Liver (tissue), 9 donors: ENCODE results near the gene TET2. TPM values are rescaled to one million over a fixed set of nuclear protein-coding genes. Genes with fewer than 3 reads are reported as not detected.

Source experiments
- DNase-seq: peaks from one replicate; pipeline ENCODE4 v3.0.0-alpha.2; 2017; ENCODE audit warnings: low spot score
- H3K27ac ChIP-seq, 2 donors: one replicate each; pipeline ENCODE4 v1.7.0; 2013; ENCODE audit warnings: inconsistent platforms in 2 of 2, low read length in 2 of 2, control low read depth in 1 of 2, low read depth in 1 of 2, mild to moderate bottlenecking in 1 of 2
- H3K27me3 ChIP-seq, 4 donors: one replicate each; pipeline versions ENCODE4 v1.6.1 to v1.7.0; 2013; ENCODE audit warnings: low read length in 3 of 4, inconsistent platforms in 1 of 4, mild to moderate bottlenecking in 1 of 4, moderate library complexity in 1 of 4; ENCODE audit not compliant: control insufficient read depth in 4 of 4, insufficient read depth in 4 of 4
- H3K36me3 ChIP-seq, 4 donors: one replicate each; pipeline versions ENCODE4 v1.6.1 to v1.7.0; 2013; ENCODE audit warnings: low read length in 3 of 4, mild to moderate bottlenecking in 3 of 4, low read depth in 1 of 4, moderate library complexity in 1 of 4; ENCODE audit not compliant: control insufficient read depth in 4 of 4, insufficient read depth in 3 of 4
- H3K4me1 ChIP-seq, 4 donors: one replicate each; pipeline versions ENCODE4 v1.6.1 to v1.7.0; 2013; ENCODE audit warnings: low read length in 3 of 4, mild to moderate bottlenecking in 3 of 4, moderate library complexity in 1 of 4; ENCODE audit not compliant: control insufficient read depth in 4 of 4, insufficient read depth in 4 of 4
- H3K4me3 ChIP-seq, 3 donors: one replicate each; pipeline versions ENCODE4 v1.6.1 to v1.7.0; 2013; ENCODE audit warnings: low read length in 3 of 3, control low read depth in 1 of 3, low read depth in 1 of 3, mild to moderate bottlenecking in 1 of 3
- H3K9ac ChIP-seq, 2 donors: one replicate each; pipeline ENCODE4 v1.7.0; 2013; ENCODE audit warnings: low read length in 2 of 2, mild to moderate bottlenecking in 2 of 2, moderate library complexity in 2 of 2, control low read depth in 1 of 2, low read depth in 1 of 2
- H3K9me3 ChIP-seq, 4 donors: one replicate each; pipeline versions ENCODE4 v1.6.1 to v1.7.0; 2013; ENCODE audit warnings: low read length in 3 of 4; ENCODE audit not compliant: control insufficient read depth in 4 of 4
- CTCF ChIP-seq: fragments of 150-350 bp; IDR thresholded peaks from 2 replicates; pipeline ENCODE4 v1.5.1; 2017; ENCODE audit warnings: improper control_type of control experiment, low read depth, low read length; ENCODE audit not compliant: missing input control
- EGR1 ChIP-seq, 2 donors: IDR thresholded peaks; 2 replicates each; pipeline ENCODE4 v1.6.1; 2016 to 2018; ENCODE audit warnings: antibody characterized with exemption in 2 of 2, low read depth in 2 of 2
- FOXA1 ChIP-seq: IDR thresholded peaks from 2 replicates; pipeline ENCODE4 v1.6.1; 2016; ENCODE audit warnings: antibody characterized with exemption
- FOXA2 ChIP-seq: IDR thresholded peaks from 2 replicates; pipeline ENCODE4 v1.6.1; 2016; ENCODE audit warnings: antibody characterized with exemption
- GABPA ChIP-seq, 2 donors: IDR thresholded peaks in 1 of 2; conservative IDR thresholded peaks in 1 of 2; 2 replicates each; pipeline ENCODE4 v1.6.1; 2016; ENCODE audit warnings: antibody characterized with exemption in 2 of 2, mild to moderate bottlenecking in 1 of 2, moderate library complexity in 1 of 2
- HNF4G ChIP-seq: IDR thresholded peaks from 2 replicates; pipeline ENCODE4 v1.6.1; 2016; ENCODE audit warnings: antibody characterized with exemption
- JUND ChIP-seq, 2 donors: IDR thresholded peaks; 2 replicates each; pipeline ENCODE4 v1.6.1; 2016; ENCODE audit warnings: antibody characterized with exemption in 2 of 2
- NR2F2 ChIP-seq: IDR thresholded peaks from 2 replicates; pipeline ENCODE4 v1.6.1; 2016; ENCODE audit warnings: antibody characterized with exemption
- RAD21 ChIP-seq, 2 donors: IDR thresholded peaks; 2 replicates each; pipeline ENCODE4 v1.6.1; 2016; ENCODE audit warnings: antibody characterized with exemption in 2 of 2, mild to moderate bottlenecking in 2 of 2
- REST ChIP-seq: IDR thresholded peaks from 2 replicates; pipeline ENCODE4 v1.6.1; 2016; ENCODE audit warnings: antibody characterized with exemption, mild to moderate bottlenecking
- RXRA ChIP-seq, 2 donors: IDR thresholded peaks; 2 replicates each; pipeline ENCODE4 v1.6.1; 2017 to 2018; ENCODE audit warnings: antibody characterized with exemption in 2 of 2, mild to moderate bottlenecking in 1 of 2
- SP1 ChIP-seq: IDR thresholded peaks from 2 replicates; pipeline ENCODE4 v1.6.1; 2018; ENCODE audit warnings: antibody characterized with exemption, mild to moderate bottlenecking
- YY1 ChIP-seq: IDR thresholded peaks from 2 replicates; pipeline ENCODE4 v1.6.1; 2016; ENCODE audit warnings: antibody characterized with exemption, mild to moderate bottlenecking
- WGBS: extraction: QIAGEN DNeasy Blood & Tissue Kit; methylation state at CpG from one replicate; pipeline ENCODE4 v1.1.7; 2013; 5-methylcytosine and 5-hydroxymethylcytosine counted together
- polyA plus RNA-seq, 2 donors: library from polyadenylated mRNA; stranded (reverse) in 1 of 2; unstranded in 1 of 2; fragments of 200-250 nt in 1 of 2; fragments of >200 nt in 1 of 2; fragmentation: Nextera tagmentation in 1 of 2; extraction: Ambion mirVana in 1 of 2; gene quantifications; one replicate each; pipeline versions ENCODE4 v1.2.1 to v1.2.3, GENCODE V29; 2013 to 2015
- total RNA-seq, 2 donors: library from RNA; depleted of rRNA; stranded (reverse); fragments of >200 nt; gene quantifications; one replicate each; pipeline ENCODE4 v1.2.3, GENCODE V29; 2014
- TF ChIP-seq, protein P1 (sequence below): IDR thresholded peaks from 2 replicates; pipeline ENCODE4 v1.6.1; 2016; ENCODE audit warnings: antibody characterized with exemption
- donor health status: healthy.
- donor health status: healthy.
- donor health status: healthy.
- donor health status: healthy.
- donor health status: healthy.

The TET2 gene
- total and polyA plus RNA-seq, 4 donors, result 0.88 to 8.4 (median 5.5) TPM

DNA sequence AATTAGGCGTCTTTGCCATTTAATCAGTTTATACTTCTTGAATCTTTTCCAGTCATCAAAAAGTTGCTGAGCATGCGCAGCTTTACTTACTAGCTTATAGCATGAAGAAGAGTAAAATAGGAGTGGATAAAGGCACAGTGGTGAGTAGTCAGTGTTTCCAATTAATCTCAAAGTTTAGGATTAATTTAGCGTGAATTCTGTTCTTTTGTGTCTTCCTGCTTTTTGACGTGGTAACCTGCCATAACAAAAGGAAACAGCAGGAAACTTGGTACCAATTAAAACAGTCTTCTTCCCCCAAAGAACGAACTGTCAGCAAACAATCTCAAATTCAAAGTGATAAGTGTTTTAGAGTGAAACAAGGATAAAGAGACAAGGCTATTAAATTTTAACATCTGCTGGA is 61.9 kb downstream of the TET2 start:
- no peak for TF ChIP-seq CTCF
- TF ChIP-seq GABPA (IDR thresholded peaks at IDR 0.05 in 1 of 2, conservative IDR thresholded peaks at IDR 0.05 in 1 of 2), result no peak
- no peak for TF ChIP-seq FOXA1
- no peak for TF ChIP-seq REST
- TF ChIP-seq RAD21 (IDR thresholded peaks at IDR 0.05), result no peak
- TF ChIP-seq FOXA2, result no peak
- no peak for TF ChIP-seq NR2F2
- no peak overlapping the region for H3K9ac ChIP-seq
- WGBS, result 84% methylated on average over 5 of the region's 5 CpGs
- no peaks in the 10 kb centered on the region for H3K9me3 ChIP-seq
- no peaks in the 10 kb centered on the region for H3K27me3 ChIP-seq
- H3K4me1 ChIP-seq, result no peaks in the 10 kb centered on the region
- H3K4me3 ChIP-seq, result no peak overlapping the region
- H3K27ac ChIP-seq, result no peak overlapping the region
- DNase-seq, result no peak
- H3K36me3 ChIP-seq, result no peaks in the 10 kb centered on the region

GRCh38 chr4:105210916-105211315 is 64.2 kb downstream of the TET2 start:
- no peaks in the 10 kb centered on the region for H3K27me3 ChIP-seq
- no peak for DNase-seq
- H3K9me3 ChIP-seq, result no peaks in the 10 kb centered on the region
- H3K9ac ChIP-seq, result no peak overlapping the region
- H3K27ac ChIP-seq, result no peak overlapping the region
- H3K36me3 ChIP-seq, result no peaks in the 10 kb centered on the region
- H3K4me1 ChIP-seq, result no peaks in the 10 kb centered on the region
- WGBS, result 92% methylated on average over 1 of the region's 1 CpG
- no peak overlapping the region for H3K4me3 ChIP-seq
- TF ChIP-seq JUND (IDR thresholded peaks at IDR 0.05) (no peak), GABPA (IDR thresholded peaks at IDR 0.05 in 1 of 2, conservative IDR thresholded peaks at IDR 0.05 in 1 of 2) (no peak)

- 73% methylated on average over 4 of the region's 4 CpGs for WGBS
- Histone ChIP-seq H3K27me3 (no peaks in the 10 kb centered on the region), H3K9ac (no peak overlapping the region), H3K4me3 (no peak overlapping the region), H3K9me3 (no peaks in the 10 kb centered on the region), H3K4me1 (peaks cover 0 to 2% (median 0%) of the 10 kb centered on the region in 4 donors), H3K36me3 (no peaks in the 10 kb centered on the region), H3K27ac (no peak overlapping the region)
- DNase-seq, result no peak
- TF ChIP-seq HNF4G, result no peak
- TF ChIP-seq JUND (IDR thresholded peaks at IDR 0.05), result no peak
- TF ChIP-seq RXRA (IDR thresholded peaks at IDR 0.05), result no peak
- TF ChIP-seq REST, result no peak
- no peak for TF ChIP-seq SP1
- no peak for TF ChIP-seq GABPA (IDR thresholded peaks at IDR 0.05 in 1 of 2, conservative IDR thresholded peaks at IDR 0.05 in 1 of 2)
- no peak for TF ChIP-seq FOXA2
- TF ChIP-seq CTCF, result no peak
- TF ChIP-seq, protein P1, sequence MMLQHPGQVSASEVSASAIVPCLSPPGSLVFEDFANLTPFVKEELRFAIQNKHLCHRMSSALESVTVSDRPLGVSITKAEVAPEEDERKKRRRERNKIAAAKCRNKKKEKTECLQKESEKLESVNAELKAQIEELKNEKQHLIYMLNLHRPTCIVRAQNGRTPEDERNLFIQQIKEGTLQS, result no peak
- TF ChIP-seq RAD21 (IDR thresholded peaks at IDR 0.05), result no peak
- no peak for TF ChIP-seq FOXA1
- no peak for TF ChIP-seq YY1
- no peak for TF ChIP-seq EGR1 (IDR thresholded peaks at IDR 0.05; ENCODE audit: low read depth in 2 of 2)
These were observed 69.1 kb downstream of the TET2 start for GRCh38 chr4:105215609-105216313.
